ENCODE measurements around the gene CDR2. TPM values are rescaled to one million over a fixed set of nuclear protein-coding genes. Genes with fewer than 3 reads are reported as not detected.

The CDR2 gene
- polyA plus RNA-seq, 1 donor (not counting 4 experiments of a cell fraction or from before 2014, with no cell fraction given) = 37.1 TPM

DNA sequence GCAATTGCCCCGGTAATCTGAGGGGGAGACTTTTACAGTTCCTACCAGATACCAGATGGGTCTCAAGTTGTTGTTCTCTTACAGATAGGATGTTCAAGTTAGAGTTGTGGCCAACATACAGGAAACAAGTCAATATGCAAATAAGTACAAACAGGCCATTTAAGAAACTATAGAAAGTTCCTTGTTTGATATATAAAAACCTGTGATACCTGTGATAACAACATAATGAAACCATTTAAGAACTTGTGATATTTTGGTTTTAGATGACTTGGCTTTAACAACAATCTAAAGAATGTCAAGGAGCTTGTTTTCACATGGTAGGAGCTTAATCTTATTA, 16.8 kb downstream of the CDR2 start:
- Histone ChIP-seq H3K79me2 (ENCODE audit: control insufficient read depth, insufficient read depth, low read length) (peaks cover 66% of the 10 kb centered on the region), H3K9ac (ENCODE audit: control insufficient read depth, extremely low read depth, insufficient read depth, low read length) (no peak overlapping the region), H3K4me1 (ENCODE audit: control insufficient read depth, extremely low read depth, insufficient read depth, low read length) (peaks cover 14% of the 10 kb centered on the region), H3K4me2 (ENCODE audit: control insufficient read depth, extremely low read depth, insufficient read depth, low read depth, low read length) (no peak overlapping the region), H3K36me3 (ENCODE audit: control insufficient read depth in 2 of 2, extremely low read depth in 1 of 2, insufficient read depth in 2 of 2, low read length in 2 of 2) (peaks cover 5 to 25% of the 10 kb centered on the region in 2 experiments), H3K9me1 (ENCODE audit: control insufficient read depth, extremely low read depth, insufficient read depth, low read length) (no peaks in the 10 kb centered on the region), H2AFZ (ENCODE audit: control insufficient read depth, low read length) (no peak overlapping the region), H3K27ac (ENCODE audit: control insufficient read depth, insufficient read depth, low read length) (no peak overlapping the region), H3K27me3 (ENCODE audit: control insufficient read depth, extremely low read depth, insufficient read depth, low read length) (no peaks in the 10 kb centered on the region), H3K4me3 (ENCODE audit: control insufficient read depth in 2 of 3, extremely low read depth in 1 of 3, insufficient read depth in 2 of 3, low read depth in 1 of 3, low read length in 3 of 3) (no peak overlapping the region), H4K20me1 (ENCODE audit: control insufficient read depth, extremely low read depth, insufficient read depth, low read length) (no peaks in the 10 kb centered on the region), H3K9me3 (ENCODE audit: control insufficient read depth, low read depth, low read length) (no peaks in the 10 kb centered on the region)
- no peak for DNase-seq (ENCODE audit: low read depth, low spot score)
- dilution Hi-C loops (cut with MboI; ENCODE audit: extremely low pct_ligation_motif_present, low sequenced_read_pairs) = no loop called here
- TF ChIP-seq CTCF (optimal IDR thresholded peaks at IDR 0.05 in 1 of 3, IDR thresholded peaks at IDR 0.05 in 1 of 3, conservative IDR thresholded peaks at IDR 0.05 in 1 of 3; ENCODE audit: extremely low read depth in 1 of 3, insufficient read depth in 2 of 3, low read length in 3 of 3) = no peak
- no peak for TF ChIP-seq EZH2 (IDR thresholded peaks at IDR 0.05; ENCODE audit: low read length)
- no peak for FAIRE-seq

DNA sequence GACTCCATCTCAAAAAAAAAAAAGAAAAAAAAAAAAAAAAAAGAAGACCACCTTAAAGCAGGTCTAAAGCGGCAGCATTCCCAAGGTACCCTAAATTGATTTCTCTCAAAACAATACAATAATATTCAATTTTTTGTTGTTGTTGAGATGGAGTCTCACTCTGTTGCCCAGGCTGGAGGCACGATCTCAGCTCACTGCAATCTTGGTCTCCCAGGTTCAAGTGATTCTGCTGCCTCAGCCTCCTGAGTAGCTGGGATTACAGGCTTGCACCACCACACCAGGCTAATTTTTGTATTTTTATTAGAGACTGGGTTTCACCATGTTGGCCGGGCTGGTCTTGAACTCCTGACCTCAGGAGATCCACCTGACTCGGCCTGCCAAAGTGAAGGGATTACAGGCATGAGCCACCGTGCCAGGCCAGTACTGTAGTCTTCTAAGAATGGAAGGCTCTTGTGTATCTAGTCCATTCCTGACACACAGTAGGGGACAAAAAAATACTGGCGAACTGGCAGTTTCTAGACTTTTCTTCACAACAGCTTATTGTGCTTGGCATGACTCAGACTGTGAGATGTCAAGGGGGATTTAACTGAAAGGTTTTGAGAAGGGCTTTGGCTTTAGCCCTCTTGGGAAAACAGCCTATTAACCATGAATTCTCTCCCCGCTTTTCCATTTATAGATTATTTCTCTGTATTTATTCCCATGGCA, 17.3 kb downstream of the CDR2 start:
- H3K9me3 ChIP-seq (ENCODE audit: control insufficient read depth, low read depth, low read length) = no peaks in the 10 kb centered on the region
- no peak overlapping the region for H3K9ac ChIP-seq (ENCODE audit: control insufficient read depth, extremely low read depth, insufficient read depth, low read length)
- H3K36me3 ChIP-seq (ENCODE audit: control insufficient read depth in 2 of 2, extremely low read depth in 1 of 2, insufficient read depth in 2 of 2, low read length in 2 of 2) = peaks cover 6 to 25% of the 10 kb centered on the region in 2 experiments
- dilution Hi-C loops (cut with MboI; ENCODE audit: extremely low pct_ligation_motif_present, low sequenced_read_pairs) = no loop called here
- H3K4me3 ChIP-seq (ENCODE audit: control insufficient read depth in 2 of 3, extremely low read depth in 1 of 3, insufficient read depth in 2 of 3, low read depth in 1 of 3, low read length in 3 of 3) = no peak overlapping the region
- no peaks in the 10 kb centered on the region for H3K9me1 ChIP-seq (ENCODE audit: control insufficient read depth, extremely low read depth, insufficient read depth, low read length)
- TF ChIP-seq CTCF (optimal IDR thresholded peaks at IDR 0.05 in 1 of 3, IDR thresholded peaks at IDR 0.05 in 1 of 3, conservative IDR thresholded peaks at IDR 0.05 in 1 of 3; ENCODE audit: extremely low read depth in 1 of 3, insufficient read depth in 2 of 3, low read length in 3 of 3) = no peak
- no peak overlapping the region for H3K27ac ChIP-seq (ENCODE audit: control insufficient read depth, insufficient read depth, low read length)
- FAIRE-seq (no peak), DNase-seq (ENCODE audit: low read depth, low spot score) (no peak)
- H3K4me1 ChIP-seq (ENCODE audit: control insufficient read depth, extremely low read depth, insufficient read depth, low read length) = peaks cover 14% of the 10 kb centered on the region
- no peaks in the 10 kb centered on the region for H4K20me1 ChIP-seq (ENCODE audit: control insufficient read depth, extremely low read depth, insufficient read depth, low read length)
- H2AFZ ChIP-seq (ENCODE audit: control insufficient read depth, low read length) = no peak overlapping the region
- no peaks in the 10 kb centered on the region for H3K27me3 ChIP-seq (ENCODE audit: control insufficient read depth, extremely low read depth, insufficient read depth, low read length)
- H3K79me2 ChIP-seq (ENCODE audit: control insufficient read depth, insufficient read depth, low read length) = peaks cover 67% of the 10 kb centered on the region
- no peak overlapping the region for H3K4me2 ChIP-seq (ENCODE audit: control insufficient read depth, extremely low read depth, insufficient read depth, low read depth, low read length)

Data from keratinocyte (primary cell).